ENCODE data around the gene INPP1. TPM values are rescaled to one million over a fixed set of nuclear protein-coding genes. Genes with fewer than 3 reads are reported as not detected.

INPP1 gene
- total and polyA plus RNA-seq, 4 donors: 18.5 to 43.1 (median 35.7) TPM

GRCh38 chr2:190362894-190363293 lies 19.5 kb downstream of the INPP1 start:
- intact Hi-C loops (cut with DNase I): no loop called here
- Histone ChIP-seq H3K27ac (ENCODE audit: low read depth in 1 of 2, low read length in 2 of 2) (no peak overlapping the region), H3K4me3 (ENCODE audit: low read length in 2 of 2) (no peak overlapping the region), H3K36me3 (ENCODE audit: control insufficient read depth in 1 of 2, insufficient read depth in 2 of 2, low read length in 1 of 2) (peaks cover 2 to 6% of the 10 kb centered on the region in 2 donors), H3K4me1 (ENCODE audit: control insufficient read depth in 1 of 2, insufficient read depth in 2 of 2, low read length in 2 of 2) (peaks cover 0 to 1% of the 10 kb centered on the region in 2 donors), H3K27me3 (ENCODE audit: control insufficient read depth in 1 of 2, insufficient read depth in 2 of 2, low read length in 1 of 2) (no peaks in the 10 kb centered on the region), H3K9me3 (ENCODE audit: control insufficient read depth, low read length) (no peaks in the 10 kb centered on the region)
- WGBS, 2 donors: 97 to 100% methylated on average over 1 of the region's 1 CpG
- DNase-seq: no peak
- ATAC-seq (ENCODE audit: low FRiP score): no peak

GRCh38 chr2:190365499-190366204 lies 22.3 kb downstream of the INPP1 start:
- no peaks in the 10 kb centered on the region for H3K9me3 ChIP-seq (ENCODE audit: control insufficient read depth, low read length)
- WGBS, 2 donors: 87 to 94% methylated on average over 19 of the region's 19 CpGs
- no peak overlapping the region for H3K4me3 ChIP-seq (ENCODE audit: low read length in 2 of 2)
- intact Hi-C loops (cut with DNase I): no loop called here
- no peak overlapping the region for H3K27ac ChIP-seq (ENCODE audit: low read depth in 1 of 2, low read length in 2 of 2)
- no peaks in the 10 kb centered on the region for H3K27me3 ChIP-seq (ENCODE audit: control insufficient read depth in 1 of 2, insufficient read depth in 2 of 2, low read length in 1 of 2)
- H3K4me1 ChIP-seq (ENCODE audit: control insufficient read depth in 1 of 2, insufficient read depth in 2 of 2, low read length in 2 of 2): peaks cover 0 to 1% of the 10 kb centered on the region in 2 donors
- ATAC-seq (ENCODE audit: low FRiP score) (no peak), DNase-seq (no peak)
- H3K36me3 ChIP-seq (ENCODE audit: control insufficient read depth in 1 of 2, insufficient read depth in 2 of 2, low read length in 1 of 2): peaks cover 5 to 6% of the 10 kb centered on the region in 2 donors

GRCh38 chr2:190366248-190366753 lies 22.9 kb downstream of the INPP1 start:
- ATAC-seq (ENCODE audit: low FRiP score) (no peak), DNase-seq (no peak)
- Histone ChIP-seq H3K36me3 (ENCODE audit: control insufficient read depth in 1 of 2, insufficient read depth in 2 of 2, low read length in 1 of 2) (peaks cover 5 to 6% of the 10 kb centered on the region in 2 donors), H3K4me3 (ENCODE audit: low read length in 2 of 2) (no peak overlapping the region), H3K9me3 (ENCODE audit: control insufficient read depth, low read length) (no peaks in the 10 kb centered on the region), H3K27me3 (ENCODE audit: control insufficient read depth in 1 of 2, insufficient read depth in 2 of 2, low read length in 1 of 2) (no peaks in the 10 kb centered on the region), H3K27ac (ENCODE audit: low read depth in 1 of 2, low read length in 2 of 2) (no peak overlapping the region), H3K4me1 (ENCODE audit: control insufficient read depth in 1 of 2, insufficient read depth in 2 of 2, low read length in 2 of 2) (peaks cover 0 to 1% of the 10 kb centered on the region in 2 donors)
- intact Hi-C loops (cut with DNase I): no loop called here
- 87 to 90% methylated on average over 11 of the region's 11 CpGs for WGBS, 2 donors

GRCh38 chr2:190367091-190367490 lies 23.7 kb downstream of the INPP1 start:
- peaks cover 5 to 6% of the 10 kb centered on the region in 2 donors for H3K36me3 ChIP-seq (ENCODE audit: control insufficient read depth in 1 of 2, insufficient read depth in 2 of 2, low read length in 1 of 2)
- 96 to 97% methylated on average over 4 of the region's 4 CpGs for WGBS, 2 donors

GRCh38 chr2:190369635-190370034 lies 26.2 kb downstream of the INPP1 start:
- Histone ChIP-seq H3K36me3 (ENCODE audit: control insufficient read depth in 1 of 2, insufficient read depth in 2 of 2, low read length in 1 of 2) (peaks cover 5 to 6% of the 10 kb centered on the region in 2 donors), H3K27ac (ENCODE audit: low read depth in 1 of 2, low read length in 2 of 2) (no peak overlapping the region), H3K9me3 (ENCODE audit: control insufficient read depth, low read length) (no peaks in the 10 kb centered on the region), H3K4me3 (ENCODE audit: low read length in 2 of 2) (no peak overlapping the region), H3K4me1 (ENCODE audit: control insufficient read depth in 1 of 2, insufficient read depth in 2 of 2, low read length in 2 of 2) (peaks cover 0 to 1% of the 10 kb centered on the region in 2 donors), H3K27me3 (ENCODE audit: control insufficient read depth in 1 of 2, insufficient read depth in 2 of 2, low read length in 1 of 2) (no peaks in the 10 kb centered on the region)
- DNase-seq (no peak), ATAC-seq (ENCODE audit: low FRiP score) (no peak)
- intact Hi-C loops (cut with DNase I): loop anchor here in 1 of 2 donors (5.0 kb wide), 1 partner anchor 282 kb away; no protein-coding TSS in a partner anchor
- WGBS, 2 donors: 94 to 96% methylated on average over 2 of the region's 2 CpGs

More at GRCh38 chr2:190367091-190367490, 23.7 kb downstream of the INPP1 start:
- ATAC-seq (ENCODE audit: low FRiP score) (no peak), DNase-seq (no peak)
- intact Hi-C loops (cut with DNase I): no loop called here
- Histone ChIP-seq H3K4me3 (ENCODE audit: low read length in 2 of 2) (no peak overlapping the region), H3K4me1 (ENCODE audit: control insufficient read depth in 1 of 2, insufficient read depth in 2 of 2, low read length in 2 of 2) (peaks cover 0 to 1% of the 10 kb centered on the region in 2 donors), H3K27me3 (ENCODE audit: control insufficient read depth in 1 of 2, insufficient read depth in 2 of 2, low read length in 1 of 2) (no peaks in the 10 kb centered on the region), H3K27ac (ENCODE audit: low read depth in 1 of 2, low read length in 2 of 2) (no peak overlapping the region), H3K9me3 (ENCODE audit: control insufficient read depth, low read length) (no peaks in the 10 kb centered on the region)

- H3K27me3 ChIP-seq (ENCODE audit: control insufficient read depth in 1 of 2, insufficient read depth in 2 of 2, low read length in 1 of 2): no peaks in the 10 kb centered on the region
- DNase-seq (no peak), ATAC-seq (ENCODE audit: low FRiP score) (no peak)
- no peaks in the 10 kb centered on the region for H3K9me3 ChIP-seq (ENCODE audit: control insufficient read depth, low read length)
- no peak overlapping the region for H3K4me3 ChIP-seq (ENCODE audit: low read length in 2 of 2)
- no peaks in the 10 kb centered on the region for H3K36me3 ChIP-seq (ENCODE audit: control insufficient read depth in 1 of 2, insufficient read depth in 2 of 2, low read length in 1 of 2)
- no peak overlapping the region for H3K27ac ChIP-seq (ENCODE audit: low read depth in 1 of 2, low read length in 2 of 2)
- intact Hi-C loops (cut with DNase I): no loop called here
- no peaks in the 10 kb centered on the region for H3K4me1 ChIP-seq (ENCODE audit: control insufficient read depth in 1 of 2, insufficient read depth in 2 of 2, low read length in 2 of 2)
These were observed 32.7 kb downstream of the INPP1 start for GRCh38 chr2:190376083-190376482.

- Histone ChIP-seq H3K27me3 (ENCODE audit: control insufficient read depth in 1 of 2, insufficient read depth in 2 of 2, low read length in 1 of 2) (no peaks in the 10 kb centered on the region), H3K27ac (ENCODE audit: low read depth in 1 of 2, low read length in 2 of 2) (no peak overlapping the region), H3K36me3 (ENCODE audit: control insufficient read depth in 1 of 2, insufficient read depth in 2 of 2, low read length in 1 of 2) (no peaks in the 10 kb centered on the region), H3K4me3 (ENCODE audit: low read length in 2 of 2) (no peak overlapping the region), H3K4me1 (ENCODE audit: control insufficient read depth in 1 of 2, insufficient read depth in 2 of 2, low read length in 2 of 2) (no peaks in the 10 kb centered on the region), H3K9me3 (ENCODE audit: control insufficient read depth, low read length) (no peaks in the 10 kb centered on the region)
- ATAC-seq (ENCODE audit: low FRiP score) (no peak), DNase-seq (no peak)
- intact Hi-C loops (cut with DNase I): no loop called here
- WGBS, 2 donors: 68 to 70% methylated on average over 3 of the region's 3 CpGs
These were observed 33.3 kb downstream of the INPP1 start for GRCh38 chr2:190376591-190377245.

- WGBS, 2 donors: 89 to 92% methylated on average over 6 of the region's 6 CpGs
- DNase-seq (no peak), ATAC-seq (ENCODE audit: low FRiP score) (no peak)
- no peaks in the 10 kb centered on the region for H3K4me1 ChIP-seq (ENCODE audit: control insufficient read depth in 1 of 2, insufficient read depth in 2 of 2, low read length in 2 of 2)
- H3K4me3 ChIP-seq (ENCODE audit: low read length in 2 of 2): no peak overlapping the region
- H3K36me3 ChIP-seq (ENCODE audit: control insufficient read depth in 1 of 2, insufficient read depth in 2 of 2, low read length in 1 of 2): no peaks in the 10 kb centered on the region
- intact Hi-C loops (cut with DNase I): no loop called here
- no peaks in the 10 kb centered on the region for H3K9me3 ChIP-seq (ENCODE audit: control insufficient read depth, low read length)
- no peak overlapping the region for H3K27ac ChIP-seq (ENCODE audit: low read depth in 1 of 2, low read length in 2 of 2)
- H3K27me3 ChIP-seq (ENCODE audit: control insufficient read depth in 1 of 2, insufficient read depth in 2 of 2, low read length in 1 of 2): no peaks in the 10 kb centered on the region
These were observed 35.5 kb downstream of the INPP1 start for GRCh38 chr2:190378880-190379237.

Measured in aorta (tissue), 5 donors.